Astrocyte of the cerebellum (primary cell): ENCODE results near the gene RPP30.

ENCODE experiments used
- DNase-seq: peaks from one replicate; pipeline ENCODE4 v3.0.0-alpha.2; 2011; ENCODE audit warnings: low read depth
- H3K4me3 ChIP-seq: 2 replicates; pipeline ENCODE4 v1.5.1; 2011; ENCODE audit warnings: mild to moderate bottlenecking, low read depth, low read length, moderate library complexity
- in situ Hi-C: cut with HindIII; loops from 2 replicates; pipeline ENCODE4 v1.10.0; 2017; ENCODE audit warnings: low sequenced_read_pairs
- TF ChIP-seq, protein P1 (sequence below): IDR thresholded peaks from 2 replicates; pipeline ENCODE4 v1.5.1; 2012; ENCODE audit warnings: low read length, low read depth, moderate library complexity, mild to moderate bottlenecking; ENCODE audit errors: missing control alignments

Gene RPP30

DNA sequence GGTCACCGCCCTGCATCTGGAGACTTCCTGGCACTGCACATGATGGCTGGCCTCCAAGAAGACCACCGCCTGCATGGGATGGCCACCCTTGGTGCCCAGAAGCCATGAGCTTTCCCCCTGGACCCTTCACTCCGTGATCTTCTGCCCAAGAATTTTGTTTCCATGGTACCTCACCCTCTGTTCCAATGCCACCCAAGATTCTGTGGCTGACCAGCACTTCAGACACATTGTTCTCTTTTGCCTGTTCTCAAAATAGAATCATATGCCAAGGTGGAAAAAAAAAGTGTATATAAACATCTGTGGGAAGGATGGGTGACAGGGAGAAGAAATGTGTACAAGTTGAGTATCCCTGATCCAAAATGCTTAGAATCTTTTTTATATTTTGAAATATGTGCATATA is 26.0 kb upstream of the RPP30 start:
- DNase-seq = no peak
- in situ Hi-C loops = no loop called here
- H3K4me3 ChIP-seq = no peak overlapping the region
- TF ChIP-seq, protein P1, sequence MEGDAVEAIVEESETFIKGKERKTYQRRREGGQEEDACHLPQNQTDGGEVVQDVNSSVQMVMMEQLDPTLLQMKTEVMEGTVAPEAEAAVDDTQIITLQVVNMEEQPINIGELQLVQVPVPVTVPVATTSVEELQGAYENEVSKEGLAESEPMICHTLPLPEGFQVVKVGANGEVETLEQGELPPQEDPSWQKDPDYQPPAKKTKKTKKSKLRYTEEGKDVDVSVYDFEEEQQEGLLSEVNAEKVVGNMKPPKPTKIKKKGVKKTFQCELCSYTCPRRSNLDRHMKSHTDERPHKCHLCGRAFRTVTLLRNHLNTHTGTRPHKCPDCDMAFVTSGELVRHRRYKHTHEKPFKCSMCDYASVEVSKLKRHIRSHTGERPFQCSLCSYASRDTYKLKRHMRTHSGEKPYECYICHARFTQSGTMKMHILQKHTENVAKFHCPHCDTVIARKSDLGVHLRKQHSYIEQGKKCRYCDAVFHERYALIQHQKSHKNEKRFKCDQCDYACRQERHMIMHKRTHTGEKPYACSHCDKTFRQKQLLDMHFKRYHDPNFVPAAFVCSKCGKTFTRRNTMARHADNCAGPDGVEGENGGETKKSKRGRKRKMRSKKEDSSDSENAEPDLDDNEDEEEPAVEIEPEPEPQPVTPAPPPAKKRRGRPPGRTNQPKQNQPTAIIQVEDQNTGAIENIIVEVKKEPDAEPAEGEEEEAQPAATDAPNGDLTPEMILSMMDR = no peak

DNA sequence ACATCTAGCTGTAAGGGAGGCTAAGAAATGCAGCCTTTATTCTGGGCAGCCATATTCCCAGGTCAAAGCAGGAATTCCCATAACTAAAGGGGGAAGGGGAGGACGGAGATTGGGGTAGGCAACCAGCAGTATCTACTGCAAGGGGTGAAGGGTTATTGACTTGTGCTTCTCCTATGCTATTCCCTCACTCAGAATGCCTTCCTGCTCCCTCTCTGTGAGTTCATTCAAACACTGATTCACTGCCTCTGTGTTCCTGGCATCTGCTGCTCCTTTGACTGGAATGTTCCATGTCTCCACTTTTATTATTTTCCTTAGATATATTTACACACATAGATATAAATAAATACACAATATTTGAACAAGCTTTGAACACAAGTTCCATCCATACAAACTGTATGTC is 25.0 kb upstream of the RPP30 start:
- TF ChIP-seq, protein P1 = no peak
- in situ Hi-C loops = no loop called here
- DNase-seq = no peak
- H3K4me3 ChIP-seq = no peak overlapping the region

DNA sequence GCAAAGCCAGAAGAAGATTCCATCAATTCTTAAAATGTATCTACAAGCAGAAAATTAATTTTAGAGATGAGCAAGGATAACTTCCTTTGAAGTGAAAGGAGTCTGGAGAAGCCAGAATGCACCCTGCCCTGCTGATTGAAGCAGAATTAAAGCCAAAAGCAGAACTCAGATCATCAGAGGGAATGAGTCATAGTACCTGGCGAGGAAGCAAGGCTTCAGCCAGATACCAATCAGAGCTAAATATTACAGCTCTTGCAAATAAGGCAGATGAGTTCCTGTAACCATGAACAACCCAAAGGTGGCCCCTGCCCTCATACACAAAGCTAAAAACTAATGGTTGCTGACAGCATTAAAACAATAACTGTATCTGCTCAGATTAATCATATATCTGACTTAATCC is 24.3 kb upstream of the RPP30 start:
- DNase-seq = peak; percentile 65
- TF ChIP-seq, protein P1 = no peak
- in situ Hi-C loops = no loop called here
- H3K4me3 ChIP-seq = no peak overlapping the region

DNA sequence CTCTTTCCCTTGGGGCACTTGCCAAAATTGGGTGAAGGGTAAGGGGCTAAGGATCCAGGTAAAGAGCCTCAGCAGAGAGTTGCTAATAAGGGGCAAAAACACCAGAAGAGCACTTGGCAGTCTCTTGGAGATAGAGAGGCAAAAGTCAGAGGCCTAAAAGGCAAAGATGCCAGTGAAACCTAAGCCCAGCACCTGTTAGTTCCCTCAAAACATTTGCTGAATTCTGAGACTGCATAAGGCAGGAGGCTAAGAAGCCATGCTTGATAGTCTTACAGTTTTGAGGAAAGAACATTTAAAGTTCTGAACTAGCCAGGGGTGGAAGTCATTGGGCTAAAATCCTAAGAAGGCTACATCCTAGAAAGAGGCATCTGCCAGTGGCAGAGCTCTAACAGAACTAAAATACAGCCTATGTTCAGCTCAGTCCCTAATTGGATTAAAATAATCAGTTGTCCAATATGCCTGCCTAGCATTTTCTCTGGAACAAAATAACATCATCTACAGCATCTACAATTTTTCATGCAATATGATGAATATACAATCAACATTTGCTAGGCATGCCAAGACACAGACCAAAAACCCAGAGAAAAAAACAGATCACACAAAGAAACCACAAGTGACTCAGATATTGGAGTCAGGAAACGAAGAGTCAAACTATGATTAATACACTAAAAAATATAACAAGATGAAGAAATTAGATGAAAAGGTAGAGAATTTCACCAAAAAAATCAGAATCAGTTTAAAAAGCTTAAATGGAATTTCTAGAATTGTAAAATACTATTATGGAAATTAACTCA is 21.6 kb upstream of the RPP30 start:
- TF ChIP-seq, protein P1 = no peak
- H3K4me3 ChIP-seq = no peak overlapping the region
- DNase-seq = no peak
- in situ Hi-C loops = no loop called here

DNA sequence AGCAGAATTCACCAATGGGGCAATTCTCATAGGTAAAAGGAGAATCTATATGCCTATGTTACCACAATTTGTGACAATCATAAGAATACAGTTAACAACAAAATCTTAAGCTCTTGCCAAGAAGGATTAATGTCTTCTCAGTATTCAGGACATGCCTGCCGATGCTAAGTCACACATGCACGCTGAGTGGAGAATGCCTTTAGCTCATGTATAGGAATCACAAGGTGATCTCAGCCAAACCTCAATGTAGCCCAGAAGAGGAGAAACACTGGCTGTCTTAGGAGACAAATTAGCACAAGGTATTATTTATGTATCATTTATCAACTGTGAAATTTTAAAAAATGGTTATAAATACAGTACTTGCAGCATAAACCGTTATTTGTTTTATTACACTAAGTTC is 16.6 kb upstream of the RPP30 start:
- in situ Hi-C loops = no loop called here
- DNase-seq = no peak
- TF ChIP-seq, protein P1 = no peak
- H3K4me3 ChIP-seq = peak overlapping the region; percentile 60

DNA sequence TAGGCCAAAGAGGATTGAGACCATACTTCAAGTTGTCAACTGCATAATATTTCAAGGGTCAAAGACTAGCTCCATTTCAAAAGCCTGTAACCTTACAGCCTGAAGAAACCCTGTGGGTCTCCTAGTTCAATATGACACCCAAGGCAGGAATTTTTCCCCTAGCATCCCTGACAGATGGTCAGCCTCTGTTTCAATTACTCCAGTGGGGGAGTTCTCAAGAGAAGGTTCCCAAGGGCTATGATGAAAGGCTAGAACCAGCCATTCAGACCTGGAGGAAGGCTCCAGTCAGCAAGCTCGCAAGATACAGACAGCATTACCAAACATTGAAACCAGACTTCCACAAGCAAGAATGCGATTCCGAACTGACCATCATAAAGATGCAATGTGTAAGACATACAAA is 15.5 kb upstream of the RPP30 start:
- in situ Hi-C loops = no loop called here
- peak overlapping the region; percentile 60 for H3K4me3 ChIP-seq
- no peak for DNase-seq
- TF ChIP-seq, protein P1 = no peak
